A549 (cell line): Measurements from ENCODE around the gene MTRR. TPM values are rescaled to one million over a fixed set of nuclear protein-coding genes. Genes with fewer than 3 reads are reported as not detected.

Experiments used
- ATAC-seq, 2 experiments: fragments of 200-7000 bp in 1 of 2; fragments of >200 bp in 1 of 2; cut with Nextera tagmentation in 1 of 2; cut with Tn5 transposase in 1 of 2; 3 replicates each; pipeline versions ENCODE4 v1.8.0 to v1.9.1; 2018 to 2020; ENCODE audit warnings: mild to moderate bottlenecking in 1 of 2, moderate library complexity in 1 of 2
- CTCF ChIA-PET: fragments of 300-600 bp; sonication (Branson Sonifier 250); formaldehyde crosslinking; extraction: SDS; loops from one replicate; lab custom pipeline; 2021; ENCODE audit warnings: antibody characterized with exemption, inconsistent platforms; lab: Yijun Ruan, JAX
- POLR2A ChIA-PET: fragments of 350-600 bp; formaldehyde crosslinking; extraction: SDS; loops from one replicate; lab custom pipeline; 2021; ENCODE audit warnings: antibody characterized with exemption, inconsistent platforms; lab: Yijun Ruan, JAX
- DNase-seq, 2 experiments: peaks; one replicate each; pipeline versions ENCODE4 v3.0.0 to v3.0.0-alpha.2; 2011 to 2016; ENCODE audit warnings: low read depth in 1 of 2, low spot score in 1 of 2
- FAIRE-seq: peaks from 2 replicates; lab custom pipeline; 2011; peaks lifted over from hg19 to GRCh38; lab: Jason Lieb, UNC
- H3K27ac ChIP-seq, 2 experiments: fragments of >200 bp; sonication (Bioruptor Twin); formaldehyde crosslinking; 3 replicates each; pipeline ENCODE4 v1.5.1; 2016 to 2017
- H3K4me1 ChIP-seq: fragments of >200 bp; sonication (Bioruptor Twin); formaldehyde crosslinking; 3 replicates; pipeline ENCODE4 v1.6.1; 2016
- H3K4me2 ChIP-seq: fragments of >200 bp; sonication (Bioruptor Twin); formaldehyde crosslinking; 3 replicates; pipeline ENCODE4 v1.6.1; 2016
- H3K4me3 ChIP-seq: fragments of >200 bp; sonication (Bioruptor Twin); formaldehyde crosslinking; 3 replicates; pipeline ENCODE4 v1.5.1; 2016
- H3K9me3 ChIP-seq: fragments of >200 bp; sonication (Bioruptor Twin); formaldehyde crosslinking; 3 replicates; pipeline ENCODE4 v1.6.1; 2016
- BCL3 ChIP-seq: fragments of >200 bp; sonication (Bioruptor Twin); formaldehyde crosslinking; IDR thresholded peaks from 3 replicates; pipeline ENCODE4 v1.6.1; 2016
- CBX2 ChIP-seq: fragments of 200-600 bp; sonication (generic); IDR thresholded peaks from 2 replicates; pipeline ENCODE4 v1.6.1; 2016; ENCODE audit warnings: low read depth, mild to moderate bottlenecking, borderline replicate concordance
- CHD2 ChIP-seq: fragments of 150-350 bp; IDR thresholded peaks from 2 replicates; pipeline ENCODE4 v1.6.1; 2014; ENCODE audit warnings: low read length; ENCODE audit not compliant: partially characterized antibody
- CHD4 ChIP-seq: fragments of 200-600 bp; sonication (generic); IDR thresholded peaks from 2 replicates; pipeline ENCODE4 v1.6.1; 2016; ENCODE audit warnings: antibody characterized with exemption, mild to moderate bottlenecking, borderline replicate concordance
- EP300 ChIP-seq, 2 experiments: fragments of >200 bp; sonication (Bioruptor Twin); formaldehyde crosslinking; IDR thresholded peaks; 2 replicates in 1 of 2; 3 replicates in 1 of 2; pipeline ENCODE4 v1.6.1; 2016 to 2017
- GATA3 ChIP-seq: IDR thresholded peaks from 2 replicates; pipeline ENCODE4 v1.6.1; 2012; ENCODE audit warnings: borderline replicate concordance
- HDAC2 ChIP-seq: fragments of 200-600 bp; sonication (generic); IDR thresholded peaks from 2 replicates; pipeline ENCODE4 v1.6.1; 2016
- HEYL ChIP-seq: fragments of 250-450 bp; sonication (Bioruptor Pico); IDR thresholded peaks from 2 replicates; pipeline ENCODE4 v1.8.0; 2021; ENCODE audit warnings: mild to moderate bottlenecking, moderate library complexity
- HMGXB4 ChIP-seq: fragments of 250-450 bp; sonication (Bioruptor Pico); IDR thresholded peaks from 2 replicates; pipeline ENCODE4 v1.5.0; 2021; ENCODE audit warnings: mild to moderate bottlenecking, moderate library complexity, borderline replicate concordance
- HOXA7 ChIP-seq: fragments of 250-450 bp; sonication (Bioruptor Pico); IDR thresholded peaks from 2 replicates; pipeline ENCODE4 v1.5.0; 2020; ENCODE audit warnings: mild to moderate bottlenecking, moderate library complexity
- HOXB5 ChIP-seq: fragments of 250-450 bp; sonication (Bioruptor Pico); IDR thresholded peaks from 2 replicates; pipeline ENCODE4 v1.5.0; 2020; ENCODE audit warnings: mild to moderate bottlenecking, moderate library complexity
- JUN ChIP-seq, 2 experiments: fragments of >200 bp; sonication (Bioruptor Twin); formaldehyde crosslinking; IDR thresholded peaks; 2 replicates in 1 of 2; 3 replicates in 1 of 2; pipeline ENCODE4 v1.6.1; 2016 to 2017
- JUNB ChIP-seq: fragments of >200 bp; sonication (Bioruptor Twin); formaldehyde crosslinking; IDR thresholded peaks from 2 replicates; pipeline ENCODE4 v1.6.1; 2016
- MAFK ChIP-seq: fragments of 450-650 bp; IDR thresholded peaks from 2 replicates; pipeline ENCODE4 v1.6.1; 2014; ENCODE audit not compliant: partially characterized antibody
- MYC ChIP-seq: IDR thresholded peaks from 2 replicates; pipeline ENCODE4 v1.6.1; 2012; ENCODE audit warnings: mild to moderate bottlenecking, inconsistent platforms, low read length, improper control_type of control experiment, borderline replicate concordance
- NPAS2 ChIP-seq: fragments of 250-450 bp; sonication (Bioruptor Pico); IDR thresholded peaks from 2 replicates; pipeline ENCODE4 v1.8.0; 2022; ENCODE audit warnings: mild to moderate bottlenecking, moderate library complexity, borderline replicate concordance
- PBX3 ChIP-seq: IDR thresholded peaks from 2 replicates; pipeline ENCODE4 v1.6.1; 2012
- RARB ChIP-seq: fragments of 250-450 bp; sonication (Bioruptor Pico); IDR thresholded peaks from 2 replicates; pipeline ENCODE4 v1.8.0; 2021; ENCODE audit warnings: mild to moderate bottlenecking, moderate library complexity
- RFX5 ChIP-seq: fragments of 450-650 bp; IDR thresholded peaks from 2 replicates; pipeline ENCODE4 v1.7.1; 2014; ENCODE audit warnings: antibody characterized with exemption, mild to moderate bottlenecking, moderate library complexity
- TFCP2L1 ChIP-seq: fragments of 250-450 bp; sonication (Bioruptor Pico); IDR thresholded peaks from 2 replicates; pipeline ENCODE4 v1.5.0; 2021; ENCODE audit warnings: mild to moderate bottlenecking
- TP53 ChIP-seq: fragments of 250-450 bp; sonication (Bioruptor Pico); IDR thresholded peaks from 2 replicates; pipeline ENCODE4 v1.5.0; 2021; ENCODE audit warnings: mild to moderate bottlenecking, moderate library complexity
- USF2 ChIP-seq: fragments of 450-650 bp; IDR thresholded peaks from 2 replicates; pipeline ENCODE4 v1.6.1; 2014; ENCODE audit warnings: antibody characterized with exemption
- ZNF302 ChIP-seq: fragments of 250-450 bp; sonication (Bioruptor Pico); IDR thresholded peaks from 2 replicates; pipeline ENCODE4 v1.9.0; 2021; ENCODE audit warnings: inconsistent platforms, mild to moderate bottlenecking, moderate library complexity
- WGBS: methylation state at CpG from one replicate; pipeline ENCODE4 v1.1.6; 2017; ENCODE audit errors: missing lambda C conversion rate; 5-methylcytosine and 5-hydroxymethylcytosine counted together
- polyA plus RNA-seq, 4 experiments: library from polyadenylated mRNA; depleted of rRNA in 3 of 4; stranded (reverse); fragments of >200 nt; fragmentation: RNase III in 1 of 4; extraction: RNeasy Plus Mini Kit Qiagen cat#74134 plus additional on column Dnase treatment in 1 of 4; gene quantifications; 2 replicates in 3 of 4; 3 replicates in 1 of 4; pipeline ENCODE4 v1.2.3, GENCODE V29; 2011 to 2017

MTRR gene
- polyA plus RNA-seq, 2 of the 4 experiments (the other 2 are of a cell fraction) = 44.1 to 86.3 TPM

GRCh38 chr5:7851617-7852289 is 17.2 kb upstream of the MTRR start:
- Histone ChIP-seq H3K9me3 (no peaks in the 10 kb centered on the region; the same call in 2 of the 3 replicates), H3K27ac (no peak overlapping the region), H3K4me2 (peak overlapping the region; percentile 88; the same call in 1 of the 3 replicates), H3K4me1 (no peaks in the 10 kb centered on the region), H3K4me3 (no peak overlapping the region)
- TF ChIP-seq CHD2 (no peak), ZNF302 (no peak), JUNB (no peak), EP300 (IDR thresholded peaks at IDR 0.05) (no peak), HOXB5 (CRISPR knock-in tag) (no peak), RFX5 (no peak), MYC (no peak), HEYL (CRISPR knock-in tag) (no peak), RARB (CRISPR knock-in tag) (no peak), TP53 (CRISPR knock-in tag) (no peak), MAFK (no peak), BCL3 (no peak), JUN (IDR thresholded peaks at IDR 0.05) (no peak), HDAC2 (no peak), HMGXB4 (CRISPR knock-in tag) (no peak), USF2 (no peak), CBX2 (no peak), GATA3 (no peak)
- ChIA-PET CTCF (interaction anchor here (0.6 to 0.8 kb wide), 3 partner anchors 25 to 35 kb away, joined by 3 read pairs; no protein-coding TSS in a partner anchor), POLR2A (no interaction called here)
- no peak for DNase-seq
- WGBS = 64% methylated on average over 8 of the region's 8 CpGs
- FAIRE-seq = no peak
- ATAC-seq = no peak

GRCh38 chr5:7852542-7852941 is 16.4 kb upstream of the MTRR start:
- Histone ChIP-seq H3K4me3 (no peak overlapping the region), H3K27ac (no peak overlapping the region), H3K4me1 (no peaks in the 10 kb centered on the region; the same call in 2 of the 3 replicates), H3K4me2 (no peak overlapping the region), H3K9me3 (no peaks in the 10 kb centered on the region; the same call in 2 of the 3 replicates)
- FAIRE-seq = no peak
- TF ChIP-seq HOXB5 (CRISPR knock-in tag) (no peak), PBX3 (no peak), JUNB (no peak), TFCP2L1 (CRISPR knock-in tag) (no peak), NPAS2 (CRISPR knock-in tag) (no peak), EP300 (IDR thresholded peaks at IDR 0.05) (no peak), CHD4 (no peak), HOXA7 (CRISPR knock-in tag) (no peak)
- CTCF ChIA-PET = no interaction called here
- no peak for DNase-seq
- ATAC-seq = no peak
- POLR2A ChIA-PET = no interaction called here
- 55% methylated on average over 1 of the region's 1 CpG for WGBS
